HepG2 (cell line): ENCODE measurements around the gene DSCAML1. TPM values are rescaled to one million over a fixed set of nuclear protein-coding genes. Genes with fewer than 3 reads are reported as not detected.
A peak's percentile ranks its signal among the peaks of the same experiment; 100 is the strongest.

Experiments used
- ATAC-seq: fragments of 200-7000 bp; cut with Tn5 transposase; 3 replicates; pipeline ENCODE4 v1.9.1; 2020; ENCODE audit warnings: mild to moderate bottlenecking, moderate library complexity
- BruUV-seq: library from RNA; stranded (reverse); fragments of 400-500 nt; replicated peaks from 2 replicates; lab custom pipeline; 2021; lab: Mats Ljungman, UMichigan
- CTCF ChIA-PET: fragments of 300-600 bp; formaldehyde crosslinking; extraction: SDS; loops from one replicate; lab custom pipeline; 2021; ENCODE audit warnings: low total read pairs, inconsistent platforms, low intra/inter-chr PET ratio; lab: Yijun Ruan, JAX
- POLR2A ChIA-PET: fragments of 350-600 bp; sonication (Branson Sonifier 250); formaldehyde crosslinking; loops from one replicate; lab custom pipeline; 2020; ENCODE audit warnings: antibody characterized with exemption, inconsistent platforms; lab: Yijun Ruan, JAX
- DNase-seq: peaks from one replicate; pipeline ENCODE4 v3.0.0-alpha.2; 2015; ENCODE audit warnings: low spot score
- FAIRE-seq: peaks from 3 replicates; lab custom pipeline; 2011; peaks lifted over from hg19 to GRCh38; lab: Jason Lieb, UNC
- H2AFZ ChIP-seq: one replicate; pipeline ENCODE4 v1.6.1; 2011; ENCODE audit warnings: low read length, inconsistent platforms
- H3K27ac ChIP-seq: fragments of 300-600 bp; 3 replicates; pipeline ENCODE4 v1.8.0; 2011; ENCODE audit warnings: mixed run types, mild to moderate bottlenecking, mixed read lengths, low read length, inconsistent platforms; ENCODE audit not compliant: insufficient read depth; ENCODE audit errors: extremely low read length
- H3K27me3 ChIP-seq, 2 experiments: fragments of 200-600 bp in 1 of 2; 2 replicates in 1 of 2; 3 replicates in 1 of 2; pipeline versions ENCODE4 v1.6.0 to v1.8.0; 2011; ENCODE audit warnings: low read length in 2 of 2, mild to moderate bottlenecking in 2 of 2, moderate library complexity in 2 of 2, inconsistent platforms in 1 of 2; ENCODE audit not compliant: insufficient read depth in 2 of 2, control insufficient read depth in 1 of 2
- H3K36me3 ChIP-seq, 2 experiments: fragments of 200-600 bp in 1 of 2; replicated peaks in 1 of 2; 2 replicates in 1 of 2; 3 replicates in 1 of 2; pipeline versions ENCODE4 v1.5.1 to v1.8.0; 2011; ENCODE audit warnings: low read length in 2 of 2, inconsistent platforms in 1 of 2; ENCODE audit not compliant: insufficient read depth in 2 of 2, control insufficient read depth in 1 of 2
- H3K4me1 ChIP-seq: 2 replicates; pipeline ENCODE4 v1.5.1; 2012; ENCODE audit warnings: low read length, inconsistent platforms; ENCODE audit not compliant: insufficient read depth
- H3K4me2 ChIP-seq: 2 replicates; pipeline ENCODE4 v1.6.0; 2011; ENCODE audit warnings: low read depth, low read length, inconsistent platforms
- H3K4me3 ChIP-seq, 3 experiments: fragments of 200-600 bp in 1 of 3; sonication (generic), shearing (Covaris generic) in 1 of 3; replicated peaks in 1 of 3; 2 replicates each; pipeline ENCODE4 v1.5.1; 2011 to 2016; ENCODE audit warnings: low read length in 3 of 3, inconsistent platforms in 2 of 3, low read depth in 2 of 3, mild to moderate bottlenecking in 2 of 3, control low read depth in 1 of 3, mixed read lengths in 1 of 3; ENCODE audit not compliant: insufficient read depth in 1 of 3
- H3K79me2 ChIP-seq: one replicate; pipeline ENCODE4 v1.6.1; 2011; ENCODE audit warnings: low read length, inconsistent platforms; ENCODE audit not compliant: insufficient read depth
- H3K9ac ChIP-seq: 2 replicates; pipeline ENCODE4 v1.6.0; 2011; ENCODE audit warnings: mild to moderate bottlenecking, low read depth, low read length, inconsistent platforms; ENCODE audit not compliant: insufficient read depth
- H3K9me3 ChIP-seq: 2 replicates; pipeline ENCODE4 v1.5.1; 2012; ENCODE audit warnings: mild to moderate bottlenecking, low read length
- H4K20me1 ChIP-seq: 2 replicates; pipeline ENCODE4 v1.6.0; 2011; ENCODE audit warnings: inconsistent platforms, mild to moderate bottlenecking, low read length, moderate library complexity; ENCODE audit not compliant: insufficient read depth
- CREB1 ChIP-seq, 2 experiments: fragments of 450-650 bp in 1 of 2; IDR thresholded peaks; 2 replicates each; pipeline ENCODE4 v1.6.1; 2016 to 2017; ENCODE audit warnings: control low read depth in 1 of 2, mild to moderate bottlenecking in 1 of 2, missing compliant biosample characterization in 1 of 2, missing genetic modification characterization in 1 of 2
- EHMT2 ChIP-seq: fragments of 200-600 bp; sonication (generic); IDR thresholded peaks from 2 replicates; pipeline ENCODE4 v1.7.0; 2017; ENCODE audit warnings: antibody characterized with exemption, low read depth, low read length, borderline replicate concordance
- MAFF ChIP-seq: IDR thresholded peaks from 2 replicates; pipeline ENCODE4 v1.6.1; 2011; ENCODE audit warnings: low read depth, low read length, improper control_type of control experiment
- MAFK ChIP-seq, 2 experiments: IDR thresholded peaks in 1 of 2; conservative IDR thresholded peaks in 1 of 2; 2 replicates each; pipeline ENCODE4 v1.6.1; 2011; ENCODE audit warnings: improper control_type of control experiment in 2 of 2, low read length in 2 of 2
- YEATS4 ChIP-seq: sonication (generic); formaldehyde crosslinking; IDR thresholded peaks from 2 replicates; pipeline ENCODE4 v1.4.0; 2020; ENCODE audit warnings: missing genetic modification reagents, borderline replicate concordance
- ZKSCAN1 ChIP-seq: fragments of 150-350 bp; IDR thresholded peaks from 2 replicates; pipeline ENCODE4 v1.6.1; 2014; ENCODE audit warnings: low read length
- WGBS: methylation state at CpG from one replicate; pipeline ENCODE4 v1.1.6; 2017; ENCODE audit warnings: low lambda C conversion rate; 5-methylcytosine and 5-hydroxymethylcytosine counted together
- in situ Hi-C: cut with HindIII; loops from 2 replicates; pipeline ENCODE4 v1.10.0; 2017; ENCODE audit warnings: low pct_unique_long_range_greater_than_20kb; ENCODE audit not compliant: extremely low pct_ligation_motif_present
- intact Hi-C: fragments of 100-400 bp; cut with micrococcal nuclease; formaldehyde crosslinking; loops from one replicate; pipeline ENCODE4 v1.10.0; 2022; ENCODE audit not compliant: unreplicated experiment
- polyA plus RNA-seq, 8 experiments: library from polyadenylated mRNA; depleted of rRNA in 3 of 8; stranded (reverse) in 7 of 8; unstranded in 1 of 8; fragments of >200 nt; fragmentation: Illumina TruSeq in 4 of 8; extraction: Trizol in 4 of 8; gene quantifications; 2 replicates each; pipeline versions ENCODE4 v1.2.1 to v1.2.3, GENCODE V29; 2011 to 2016; ENCODE audit warnings: low read depth in 4 of 8, missing spikeins in 1 of 8, mixed read lengths in 1 of 8; ENCODE audit not compliant: insufficient read depth in 1 of 8
- total RNA-seq, 5 experiments: library from RNA; depleted of rRNA; stranded (reverse); fragments of >200 nt; fragmentation: Illumina TruSeq; extraction: Trizol; gene quantifications; 2 replicates each; pipeline ENCODE4 v1.2.3, GENCODE V29; 2016; ENCODE audit warnings: low read depth in 1 of 5
- TF ChIP-seq, protein P1 (sequence below): sonication (generic); formaldehyde crosslinking; IDR thresholded peaks from 2 replicates; pipeline ENCODE4 v1.8.1; 2023; ENCODE audit warnings: mild to moderate bottlenecking, missing genetic modification reagents
- TF ChIP-seq, protein P2 (sequence below): sonication (generic); formaldehyde crosslinking; IDR thresholded peaks from 2 replicates; pipeline ENCODE4 v1.4.0; 2020; ENCODE audit warnings: missing genetic modification reagents

Gene DSCAML1
- total and polyA plus RNA-seq, 2 of the 13 experiments (the other 11 are each of a cell fraction or from before 2014, with no cell fraction given) = 0.29 to 0.40 TPM

DNA sequence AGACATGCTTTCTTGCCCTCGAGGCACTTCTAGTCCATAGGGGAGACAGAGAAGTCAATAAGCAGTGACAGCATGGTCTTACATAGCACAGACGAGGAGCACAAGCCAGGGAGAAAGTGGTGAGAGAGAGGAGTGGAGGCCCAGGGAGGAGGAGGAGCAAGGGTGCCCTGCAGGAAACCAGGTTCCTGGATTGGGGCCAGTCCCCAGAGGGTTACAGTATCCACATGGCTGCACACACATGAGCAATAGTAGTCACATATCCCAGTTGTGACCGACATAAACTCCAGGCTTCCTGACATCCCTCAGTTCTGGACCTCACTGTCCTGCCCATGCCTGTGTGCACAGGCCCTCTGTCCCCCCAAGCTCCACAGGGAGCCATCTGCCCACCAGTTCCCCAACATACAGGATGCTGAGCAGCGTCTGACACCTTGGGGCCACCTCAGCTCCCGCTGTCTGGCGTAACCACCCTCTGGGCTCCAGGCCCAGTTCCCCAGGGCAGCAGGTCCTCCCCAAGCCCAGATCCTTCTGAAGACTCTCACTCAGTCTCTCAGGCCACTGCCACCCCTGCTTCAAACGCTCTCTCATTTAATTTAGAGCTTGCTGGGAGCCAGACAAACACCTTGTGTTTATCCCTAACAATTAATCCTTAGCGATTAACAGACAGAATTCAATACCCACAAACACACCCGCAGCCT is 53.7 kb downstream of the DSCAML1 start:
- Histone ChIP-seq H3K4me1 (peaks cover 30% of the 10 kb centered on the region), H3K27ac (no peak overlapping the region), H3K9me3 (no peaks in the 10 kb centered on the region), H3K36me3 (no peaks in the 10 kb centered on the region), H3K27me3 (no peaks in the 10 kb centered on the region; a peak in 2 of 5 replicates), H4K20me1 (no peaks in the 10 kb centered on the region), H2AFZ (no peak overlapping the region), H3K9ac (no peak overlapping the region), H3K4me2 (no peak overlapping the region), H3K79me2 (no peaks in the 10 kb centered on the region), H3K4me3 (no peak overlapping the region)
- ATAC-seq (no peak), FAIRE-seq (no peak), DNase-seq (no peak)
- BruUV-seq = no TSS peak
- POLR2A ChIA-PET = no interaction called here
- 32% methylated on average over 8 of the region's 9 CpGs for WGBS
- TF ChIP-seq EHMT2 (no peak), YEATS4 (CRISPR knock-in tag) (no peak)
- TF ChIP-seq, protein P1, sequence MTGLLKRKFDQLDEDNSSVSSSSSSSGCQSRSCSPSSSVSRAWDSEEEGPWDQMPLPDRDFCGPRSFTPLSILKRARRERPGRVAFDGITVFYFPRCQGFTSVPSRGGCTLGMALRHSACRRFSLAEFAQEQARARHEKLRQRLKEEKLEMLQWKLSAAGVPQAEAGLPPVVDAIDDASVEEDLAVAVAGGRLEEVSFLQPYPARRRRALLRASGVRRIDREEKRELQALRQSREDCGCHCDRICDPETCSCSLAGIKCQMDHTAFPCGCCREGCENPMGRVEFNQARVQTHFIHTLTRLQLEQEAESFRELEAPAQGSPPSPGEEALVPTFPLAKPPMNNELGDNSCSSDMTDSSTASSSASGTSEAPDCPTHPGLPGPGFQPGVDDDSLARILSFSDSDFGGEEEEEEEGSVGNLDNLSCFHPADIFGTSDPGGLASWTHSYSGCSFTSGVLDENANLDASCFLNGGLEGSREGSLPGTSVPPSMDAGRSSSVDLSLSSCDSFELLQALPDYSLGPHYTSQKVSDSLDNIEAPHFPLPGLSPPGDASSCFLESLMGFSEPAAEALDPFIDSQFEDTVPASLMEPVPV (CRISPR knock-in tag) = no peak
- intact Hi-C loops = no loop called here
- CTCF ChIA-PET = no interaction called here
- in situ Hi-C loops = no loop called here

DNA sequence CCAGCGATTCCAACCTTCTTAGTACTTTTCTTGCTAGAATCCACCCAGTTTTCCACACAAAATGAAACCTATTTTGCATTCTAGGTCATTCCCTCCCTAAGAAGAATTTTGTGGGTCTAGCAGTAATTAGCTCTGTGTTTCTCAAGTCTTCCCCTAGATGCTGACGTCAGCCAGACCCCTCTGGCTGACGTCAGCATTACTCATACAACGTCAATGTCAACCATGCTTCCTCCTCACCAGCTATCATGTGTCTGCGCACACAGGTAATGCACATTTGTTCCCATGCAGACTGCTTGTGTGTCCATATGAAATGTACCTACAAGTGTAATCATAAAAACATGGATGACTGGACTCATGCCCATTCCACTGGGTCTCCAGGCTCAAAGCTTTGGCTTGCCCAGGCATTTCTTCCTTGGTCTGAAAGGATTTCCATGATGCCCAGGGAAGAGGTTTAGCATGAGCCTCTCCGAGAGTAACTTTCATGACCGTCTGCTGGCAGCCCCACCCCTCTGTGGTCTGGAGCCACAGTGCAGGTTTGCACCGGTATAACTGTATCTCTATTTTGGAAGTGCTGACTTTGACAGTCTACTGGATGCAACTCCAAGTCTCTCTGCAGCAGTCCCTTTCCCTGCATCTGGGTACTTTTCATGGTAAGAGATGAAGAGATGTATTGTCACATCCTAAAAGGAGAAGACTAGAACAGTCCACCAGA is 58.6 kb downstream of the DSCAML1 start:
- 0 out of 2 replicates have a peak, but pooled peaks cover 6% of the 10 kb centered on the region for H3K4me1 ChIP-seq
- H4K20me1 ChIP-seq = no peaks in the 10 kb centered on the region
- POLR2A ChIA-PET = no interaction called here
- FAIRE-seq = no peak
- no peaks in the 10 kb centered on the region; a peak in 1 of 5 replicates for H3K27me3 ChIP-seq
- intact Hi-C loops = no loop called here
- TF ChIP-seq MAFK (conservative IDR thresholded peaks at IDR 0.05 in 1 of 2, IDR thresholded peaks at IDR 0.05 in 1 of 2; ENCODE audit: low read length in 2 of 2) = peak in 1 of 2 experiments; percentile 69; a peak in 2 of 4 replicates
- TF ChIP-seq, protein P2, sequence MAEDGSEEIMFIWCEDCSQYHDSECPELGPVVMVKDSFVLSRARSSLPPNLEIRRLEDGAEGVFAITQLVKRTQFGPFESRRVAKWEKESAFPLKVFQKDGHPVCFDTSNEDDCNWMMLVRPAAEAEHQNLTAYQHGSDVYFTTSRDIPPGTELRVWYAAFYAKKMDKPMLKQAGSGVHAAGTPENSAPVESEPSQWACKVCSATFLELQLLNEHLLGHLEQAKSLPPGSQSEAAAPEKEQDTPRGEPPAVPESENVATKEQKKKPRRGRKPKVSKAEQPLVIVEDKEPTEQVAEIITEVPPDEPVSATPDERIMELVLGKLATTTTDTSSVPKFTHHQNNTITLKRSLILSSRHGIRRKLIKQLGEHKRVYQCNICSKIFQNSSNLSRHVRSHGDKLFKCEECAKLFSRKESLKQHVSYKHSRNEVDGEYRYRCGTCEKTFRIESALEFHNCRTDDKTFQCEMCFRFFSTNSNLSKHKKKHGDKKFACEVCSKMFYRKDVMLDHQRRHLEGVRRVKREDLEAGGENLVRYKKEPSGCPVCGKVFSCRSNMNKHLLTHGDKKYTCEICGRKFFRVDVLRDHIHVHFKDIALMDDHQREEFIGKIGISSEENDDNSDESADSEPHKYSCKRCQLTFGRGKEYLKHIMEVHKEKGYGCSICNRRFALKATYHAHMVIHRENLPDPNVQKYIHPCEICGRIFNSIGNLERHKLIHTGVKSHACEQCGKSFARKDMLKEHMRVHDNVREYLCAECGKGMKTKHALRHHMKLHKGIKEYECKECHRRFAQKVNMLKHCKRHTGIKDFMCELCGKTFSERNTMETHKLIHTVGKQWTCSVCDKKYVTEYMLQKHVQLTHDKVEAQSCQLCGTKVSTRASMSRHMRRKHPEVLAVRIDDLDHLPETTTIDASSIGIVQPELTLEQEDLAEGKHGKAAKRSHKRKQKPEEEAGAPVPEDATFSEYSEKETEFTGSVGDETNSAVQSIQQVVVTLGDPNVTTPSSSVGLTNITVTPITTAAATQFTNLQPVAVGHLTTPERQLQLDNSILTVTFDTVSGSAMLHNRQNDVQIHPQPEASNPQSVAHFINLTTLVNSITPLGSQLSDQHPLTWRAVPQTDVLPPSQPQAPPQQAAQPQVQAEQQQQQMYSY (CRISPR knock-in tag) = 0 out of 2 replicates have a peak, but pooled peaks have one; percentile 28
- no peak for TF ChIP-seq ZKSCAN1
- TF ChIP-seq MAFF = peak; percentile 55
- peak; percentile 84 for TF ChIP-seq CREB1 (IDR thresholded peaks at IDR 0.05)
- no peak for TF ChIP-seq CREB1 (CRISPR knock-in tag; IDR thresholded peaks at IDR 0.05)
- TF ChIP-seq, all 625 proteins: peak for 4
- H3K27ac ChIP-seq = no peak overlapping the region
- in situ Hi-C loops = no loop called here
- no peak for DNase-seq
- H3K4me3 ChIP-seq = no peak overlapping the region
- no peaks in the 10 kb centered on the region for H3K79me2 ChIP-seq
- ATAC-seq = no peak
- no peak overlapping the region for H3K4me2 ChIP-seq
- no peak overlapping the region for H3K9ac ChIP-seq
- H3K36me3 ChIP-seq = no peaks in the 10 kb centered on the region
- H3K9me3 ChIP-seq = no peaks in the 10 kb centered on the region
- 37% methylated on average over 7 of the region's 8 CpGs for WGBS
- H2AFZ ChIP-seq = no peak overlapping the region
- CTCF ChIA-PET = no interaction called here
- no TSS peak for BruUV-seq
